Measurements from ENCODE around the gene RBM45. TPM values are rescaled to one million over a fixed set of nuclear protein-coding genes. Genes with fewer than 3 reads are reported as not detected.

The RBM45 gene, protein sequence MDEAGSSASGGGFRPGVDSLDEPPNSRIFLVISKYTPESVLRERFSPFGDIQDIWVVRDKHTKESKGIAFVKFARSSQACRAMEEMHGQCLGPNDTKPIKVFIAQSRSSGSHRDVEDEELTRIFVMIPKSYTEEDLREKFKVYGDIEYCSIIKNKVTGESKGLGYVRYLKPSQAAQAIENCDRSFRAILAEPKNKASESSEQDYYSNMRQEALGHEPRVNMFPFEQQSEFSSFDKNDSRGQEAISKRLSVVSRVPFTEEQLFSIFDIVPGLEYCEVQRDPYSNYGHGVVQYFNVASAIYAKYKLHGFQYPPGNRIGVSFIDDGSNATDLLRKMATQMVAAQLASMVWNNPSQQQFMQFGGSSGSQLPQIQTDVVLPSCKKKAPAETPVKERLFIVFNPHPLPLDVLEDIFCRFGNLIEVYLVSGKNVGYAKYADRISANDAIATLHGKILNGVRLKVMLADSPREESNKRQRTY
- total RNA-seq (2022; extraction: Qiagen RNA extraction; ENCODE audit: low read depth), result 9.1 to 13.8 TPM (median 12.5 TPM) in 5 replicates

DNA sequence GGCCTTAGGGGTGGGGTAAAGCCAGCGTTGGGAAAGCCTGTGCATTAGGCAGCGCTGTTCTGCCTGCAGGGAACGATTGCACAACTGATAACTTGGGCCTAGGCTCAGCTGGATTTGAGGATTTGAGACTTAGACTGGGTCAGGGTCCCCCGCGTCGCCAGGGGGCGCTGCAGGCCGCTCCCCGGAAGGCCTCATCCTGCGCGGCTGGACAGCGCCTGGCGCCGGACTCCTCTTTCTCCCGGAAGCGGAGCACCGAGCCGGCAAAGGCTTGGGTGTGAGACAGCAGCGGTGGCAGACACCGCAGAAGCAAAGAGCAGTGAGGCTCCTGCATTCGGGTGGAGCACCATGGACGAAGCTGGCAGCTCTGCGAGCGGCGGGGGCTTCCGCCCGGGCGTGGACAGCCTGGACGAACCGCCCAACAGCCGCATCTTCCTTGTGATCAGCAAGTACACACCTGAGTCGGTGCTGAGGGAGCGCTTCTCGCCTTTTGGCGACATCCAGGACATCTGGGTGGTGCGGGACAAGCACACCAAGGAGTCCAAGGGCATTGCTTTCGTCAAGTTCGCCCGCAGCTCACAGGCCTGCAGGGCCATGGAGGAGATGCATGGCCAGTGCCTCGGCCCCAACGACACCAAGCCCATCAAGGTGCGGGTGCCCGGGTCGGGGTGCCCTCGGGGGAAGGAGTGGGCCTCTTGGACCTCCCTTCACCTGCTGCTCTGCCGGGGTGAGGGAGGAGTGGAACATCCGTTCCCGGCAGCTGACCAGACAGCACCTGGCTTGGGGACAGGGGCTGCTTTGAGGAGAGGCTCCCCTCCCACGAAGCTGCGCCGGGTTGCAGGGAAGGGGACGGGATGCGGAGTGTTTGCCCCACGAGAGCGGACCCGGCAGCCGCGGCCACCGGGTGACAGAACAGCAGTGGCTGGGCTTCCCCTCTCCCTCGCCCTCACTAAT, at the start of gene RBM45:
Gene RBM45 (plus strand): TSS at position 236 of the 951 bp plus-strand sequence. CDS start 110 bp downstream, at position 346.

GRCh38 chr2:178072383-178073301, 39.6 kb upstream of the RBM45 start, which contains the start of gene PDE11A:
TSS of gene PDE11A (minus strand) at chr2:178072777. CDS start at chr2:178072437, 340 bp downstream.

Other genes with a start within 250 kb of the RBM45 start
- gene PDE11A, start 39.7 kb upstream of the RBM45 start, total RNA-seq (2022; extraction: Qiagen RNA extraction; ENCODE audit: low read depth), result 0.19 to 0.61 TPM (median 0.47 TPM) in 5 replicates
- 5.7 to 8.7 TPM (median 7.0 TPM) in 5 replicates for gene OSBPL6, start 82.1 kb downstream of the RBM45 start, total RNA-seq (2022; extraction: Qiagen RNA extraction; ENCODE audit: low read depth)

Data from A549 treated with RU486 at 1 μM for 4 hours (cell line).